H1 (cell line): ENCODE results near the gene ZNF469. TPM values are rescaled to one million over a fixed set of nuclear protein-coding genes. Genes with fewer than 3 reads are reported as not detected.

Source experiments
- CBX5 ChIP-seq: fragments of 300-800, 300-1000 bp; sonication (generic); IDR thresholded peaks from 2 replicates; pipeline ENCODE4 v1.7.1; 2016; ENCODE audit warnings: antibody characterized with exemption, low read length, low read depth
- SUZ12 ChIP-seq: fragments of 200-600 bp; sonication (generic); IDR thresholded peaks from 2 replicates; pipeline ENCODE4 v1.6.1; 2012; ENCODE audit warnings: mild to moderate bottlenecking, inconsistent platforms, low read length, moderate library complexity, mixed read lengths
- polyA plus RNA-seq, 7 experiments: library from polyadenylated mRNA; depleted of rRNA in 3 of 7; stranded (reverse) in 5 of 7; unstranded in 2 of 7; fragments of >200 nt in 5 of 7; fragments of 200-250 nt in 2 of 7; gene quantifications; 1 replicate in 5 of 7; 2 replicates in 1 of 7; 4 replicates in 1 of 7; pipeline versions ENCODE4 v1.2.1 to v1.2.3, GENCODE V29; 2011 to 2013; ENCODE audit warnings: missing spikeins in 2 of 7, mixed read lengths in 2 of 7
- total RNA-seq: library from RNA; stranded (reverse); fragmentation: NEBNext Ultra II Directional; extraction: Animal tissue kit (Norgen Biotek cat#: 25700); gene quantifications from 2 replicates; pipeline ENCODE4 v1.2.1, GENCODE V29; 2021

ZNF469 gene
- total and polyA plus RNA-seq, 2 of the 8 experiments (the other 6 are each of a cell fraction or from before 2014, with no cell fraction given): 0.30 to 1.8 TPM

DNA sequence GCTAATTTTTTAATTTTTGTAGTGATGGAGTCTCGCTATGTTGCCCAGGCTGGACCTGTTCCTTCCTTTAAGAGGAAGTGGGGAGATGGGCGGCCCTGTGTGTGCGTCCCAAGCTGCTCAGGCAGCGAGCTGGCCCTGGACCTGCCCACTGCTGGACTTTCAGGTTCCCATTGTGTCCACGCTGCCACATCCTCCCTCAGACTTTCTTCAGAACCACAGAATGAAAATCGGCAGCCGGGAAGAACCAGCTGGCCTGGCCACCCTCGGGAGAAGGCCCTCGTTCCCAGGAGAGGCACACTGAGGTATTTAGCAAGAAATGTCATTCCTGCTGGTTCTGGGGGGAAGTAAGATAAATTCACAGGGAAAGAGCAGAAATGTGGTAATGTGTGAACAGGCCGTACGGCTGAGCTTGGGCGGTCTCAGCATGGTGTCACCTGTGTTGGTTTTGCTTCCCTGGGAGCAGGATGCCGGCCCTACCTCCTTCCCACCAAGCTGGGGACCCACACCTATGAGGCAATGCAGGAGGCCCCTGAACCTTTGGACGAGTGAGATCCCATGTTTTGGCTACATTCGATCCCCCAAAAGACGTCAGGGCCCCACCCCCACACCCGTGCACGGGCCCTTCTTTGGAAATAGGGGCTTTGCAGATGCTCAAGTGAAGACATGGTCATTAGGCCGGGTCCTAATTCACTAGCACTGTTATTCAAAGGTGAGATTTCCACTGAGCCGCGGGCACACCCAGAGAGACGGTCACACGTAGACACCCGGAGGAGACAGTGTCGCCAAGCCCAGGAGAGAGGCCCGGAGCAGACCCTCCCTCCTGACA is 35.9 kb upstream of the ZNF469 start (continued):
- TF ChIP-seq CBX5: no peak
- no peak for TF ChIP-seq SUZ12
